ENCODE data around the gene STX1B. TPM values are rescaled to one million over a fixed set of nuclear protein-coding genes. Genes with fewer than 3 reads are reported as not detected.

STX1B gene
- total RNA-seq, 2 experiments from 2014 or later = 3.5 to 3.6 TPM

DNA sequence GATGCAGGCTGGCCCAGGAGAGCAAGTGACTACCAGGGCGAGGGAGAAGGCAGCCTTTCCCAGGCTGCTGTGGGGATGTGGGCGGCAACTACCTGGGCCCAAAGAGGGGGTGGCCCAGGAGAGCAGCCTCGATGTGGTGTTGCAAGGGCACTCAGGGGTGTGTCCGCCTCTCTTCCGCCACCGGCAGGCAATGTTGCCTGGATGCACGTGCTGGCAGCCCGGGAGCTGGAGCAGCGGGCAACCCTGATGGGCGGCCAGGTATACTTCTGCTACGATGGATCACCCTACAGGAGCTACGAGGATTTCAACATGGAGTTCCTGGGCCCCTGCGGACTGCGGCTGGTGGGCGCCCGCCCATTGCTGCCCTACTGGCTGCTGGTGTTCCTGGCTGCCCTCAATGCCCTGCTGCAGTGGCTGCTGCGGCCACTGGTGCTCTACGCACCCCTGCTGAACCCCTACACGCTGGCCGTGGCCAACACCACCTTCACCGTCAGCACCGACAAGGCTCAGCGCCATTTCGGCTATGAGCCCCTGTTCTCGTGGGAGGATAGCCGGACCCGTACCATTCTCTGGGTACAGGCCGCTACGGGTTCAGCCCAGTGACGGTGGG, 22.8 kb downstream of the STX1B start:
- Mint-ChIP-seq H3K4me1 (peaks cover 28% of the 10 kb centered on the region), H3K27me3 (no peaks in the 10 kb centered on the region), H3K9me3 (ENCODE audit: low read depth) (no peaks in the 10 kb centered on the region), H3K27ac (no peak overlapping the region), H3K36me3 (peaks cover 4% of the 10 kb centered on the region), H3K4me3 (no peak overlapping the region)
- CTCF ChIA-PET = interaction anchor here (1.0 to 7.0 kb wide), 2 partner anchors 110 to 155 kb away, joined by 3 to 97 read pairs; partner anchors contain the start of gene VKORC1
- DNase-seq (no peak), ATAC-seq (no peak)

GRCh38 chr16:30986129-30986991, 24.1 kb downstream of the STX1B start:
- H3K4me1 Mint-ChIP-seq = peaks cover 19% of the 10 kb centered on the region
- no peaks in the 10 kb centered on the region for H3K9me3 Mint-ChIP-seq (ENCODE audit: low read depth)
- CTCF ChIA-PET = interaction anchor here (0.6 to 7.0 kb wide), 21 partner anchors 8 to 883 kb away, joined by 3 to 97 read pairs (median 4); partner anchors contain the start of genes KAT8, VKORC1, ZNF646 and ZNF668
- ATAC-seq = no peak
- no peak overlapping the region for H3K4me3 Mint-ChIP-seq
- H3K27ac Mint-ChIP-seq = peak overlapping the region; percentile 35
- H3K27me3 Mint-ChIP-seq = no peaks in the 10 kb centered on the region
- DNase-seq = no peak
- H3K36me3 Mint-ChIP-seq = peaks cover 4% of the 10 kb centered on the region

DNA sequence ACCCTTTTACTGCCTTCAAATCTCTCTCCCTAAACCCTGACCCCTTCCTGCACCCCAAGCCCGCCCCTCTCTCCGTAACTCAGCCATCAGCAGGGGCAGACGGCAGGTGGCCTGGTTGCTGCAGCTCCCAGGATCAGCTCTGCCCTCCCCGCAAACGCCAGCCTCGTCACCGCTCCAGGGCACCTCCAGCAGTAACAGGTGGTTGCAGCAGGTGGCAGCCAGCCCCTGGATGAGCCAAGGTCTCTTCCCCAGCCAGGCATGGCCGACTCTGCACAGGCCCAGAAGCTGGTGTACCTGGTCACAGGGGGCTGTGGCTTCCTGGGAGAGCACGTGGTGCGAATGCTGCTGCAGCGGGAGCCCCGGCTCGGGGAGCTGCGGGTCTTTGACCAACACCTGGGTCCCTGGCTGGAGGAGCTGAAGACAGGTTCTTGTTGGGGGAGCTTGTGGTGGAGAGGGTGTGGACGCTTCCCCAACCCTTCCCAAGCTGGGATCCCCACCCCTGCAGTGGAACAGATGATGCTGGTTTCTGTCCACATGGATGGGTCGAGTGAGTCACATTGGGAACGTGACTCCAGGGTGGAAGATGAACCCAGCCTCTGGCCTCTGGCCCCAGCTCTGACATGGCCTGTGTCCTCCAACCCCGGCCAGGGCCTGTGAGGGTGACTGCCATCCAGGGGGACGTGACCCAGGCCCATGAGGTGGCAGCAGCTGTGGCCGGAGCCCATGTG, 24.9 kb downstream of the STX1B start:
- Mint-ChIP-seq H3K4me1 (peaks cover 15% of the 10 kb centered on the region), H3K27me3 (no peaks in the 10 kb centered on the region), H3K9me3 (ENCODE audit: low read depth) (no peaks in the 10 kb centered on the region), H3K36me3 (peaks cover 4% of the 10 kb centered on the region), H3K4me3 (peak overlapping the region; percentile 32), H3K27ac (peak overlapping the region; percentile 54)
- CTCF ChIA-PET = interaction anchor here (0.6 to 7.0 kb wide), 28 partner anchors 9 to 883 kb away, joined by 3 to 97 read pairs (median 4); partner anchors contain the start of genes KAT8, VKORC1, ZNF646 and ZNF668
- ATAC-seq (no peak), DNase-seq (no peak)

- Mint-ChIP-seq H3K27me3 (no peaks in the 10 kb centered on the region), H3K4me1 (peaks cover 15% of the 10 kb centered on the region), H3K27ac (peak within 1 kb of the TSS; percentile 54), H3K36me3 (peaks cover 6% of the 10 kb centered on the region), H3K4me3 (peak within 1 kb of the TSS; percentile 32), H3K9me3 (ENCODE audit: low read depth) (no peaks in the 10 kb centered on the region)
- peak; percentile 89 for ATAC-seq
- peak; percentile 88 for DNase-seq
- CTCF ChIA-PET = interaction anchor here (0.6 to 7.0 kb wide), 29 partner anchors 10 to 884 kb away, joined by 3 to 97 read pairs (median 4); partner anchors contain the start of genes KAT8, VKORC1, ZNF646 and ZNF668
Observed at GRCh38 chr16:30984669-30985400, 25.6 kb downstream of the STX1B start, which contains the start of gene HSD3B7. HSD3B7 (plus strand) TSS chr16:30985207; CDS start chr16:30985659, 452 bp downstream.

- Mint-ChIP-seq H3K27ac (no peak overlapping the region), H3K9me3 (ENCODE audit: low read depth) (no peaks in the 10 kb centered on the region), H3K4me3 (no peak overlapping the region), H3K27me3 (no peaks in the 10 kb centered on the region), H3K36me3 (peaks cover 6% of the 10 kb centered on the region), H3K4me1 (peaks cover 15% of the 10 kb centered on the region)
- CTCF ChIA-PET = interaction anchor here (0.6 to 7.0 kb wide), 27 partner anchors 10 to 884 kb away, joined by 3 to 97 read pairs (median 4); partner anchors contain the start of genes KAT8, VKORC1, ZNF646 and ZNF668
- DNase-seq (no peak), ATAC-seq (no peak)
Observed at GRCh38 chr16:30983898-30984610, 26.4 kb downstream of the STX1B start.

DNA sequence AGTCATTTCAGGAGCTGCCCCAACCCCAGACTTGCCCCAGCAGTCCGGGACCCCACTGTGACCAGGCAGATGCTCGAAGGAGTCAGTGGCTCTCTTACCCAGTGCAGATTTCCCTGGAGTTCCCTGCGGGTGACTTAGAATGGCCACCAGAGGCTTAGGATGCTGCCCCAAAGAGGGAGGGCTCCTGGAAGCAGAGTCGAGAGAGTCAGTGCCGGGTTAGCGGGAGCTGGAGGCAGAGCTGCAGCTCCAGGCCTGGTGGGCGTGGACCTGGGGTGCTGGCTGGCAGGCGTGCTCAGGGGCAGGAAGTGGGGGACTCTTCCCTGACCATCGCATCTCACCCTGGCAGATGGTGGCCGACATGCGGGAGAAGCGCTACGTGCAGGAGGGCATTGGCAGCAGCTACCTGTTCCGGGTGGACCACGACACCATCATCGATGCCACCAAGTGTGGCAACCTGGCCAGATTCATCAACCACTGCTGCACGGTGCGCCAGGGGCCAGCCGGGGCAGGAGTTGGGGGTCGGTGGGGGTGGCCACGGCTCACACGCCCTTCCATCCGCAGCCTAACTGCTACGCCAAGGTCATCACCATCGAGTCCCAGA, 27.0 kb downstream of the STX1B start:
- Mint-ChIP-seq H3K9me3 (ENCODE audit: low read depth) (no peaks in the 10 kb centered on the region), H3K27me3 (no peaks in the 10 kb centered on the region), H3K4me1 (peaks cover 15% of the 10 kb centered on the region), H3K36me3 (peaks cover 8% of the 10 kb centered on the region), H3K4me3 (no peak overlapping the region), H3K27ac (no peak overlapping the region)
- ATAC-seq (no peak), DNase-seq (no peak)
- CTCF ChIA-PET = interaction anchor here (0.7 to 7.0 kb wide), 12 partner anchors 11 to 885 kb away, joined by 3 to 97 read pairs (median 4); partner anchors contain the start of genes VKORC1 and ZNF843

DNA sequence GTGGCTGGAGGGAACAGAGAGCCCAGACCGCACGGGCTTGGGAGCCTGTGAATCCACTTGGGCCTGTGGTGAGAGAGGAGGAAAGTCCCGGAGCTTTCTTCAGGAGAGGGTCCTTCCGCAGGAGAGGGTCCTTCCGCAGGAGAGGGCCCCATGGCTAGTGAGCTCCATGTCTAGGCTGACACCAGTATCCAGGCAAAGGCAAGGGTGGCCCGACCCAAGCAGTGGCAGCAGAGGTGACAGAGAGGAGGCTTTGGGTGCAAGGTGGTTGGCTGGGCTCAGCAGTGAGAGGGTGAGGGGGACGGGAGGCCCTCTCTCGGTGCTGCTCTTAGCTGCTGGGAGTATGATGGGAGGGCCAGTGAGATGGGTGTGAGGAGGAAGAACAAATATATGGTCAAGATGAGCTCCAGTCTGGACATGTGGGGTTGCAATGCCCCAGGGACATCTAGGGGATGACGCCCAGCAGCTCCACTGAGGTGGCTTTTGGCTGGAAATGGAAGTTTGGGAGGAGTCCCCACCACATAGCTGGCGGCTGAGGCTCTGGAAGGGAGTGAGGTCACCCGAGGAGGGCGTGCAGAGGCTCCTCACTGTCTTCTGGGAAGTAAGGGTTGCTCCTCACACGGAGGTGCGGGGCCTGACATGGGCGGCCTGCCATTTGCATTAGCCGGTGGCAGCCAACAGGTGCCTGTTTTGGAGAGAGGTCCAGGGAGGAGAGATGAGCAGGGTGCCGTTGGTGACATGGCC, 27.7 kb downstream of the STX1B start:
- H3K9me3 Mint-ChIP-seq (ENCODE audit: low read depth) = no peaks in the 10 kb centered on the region
- DNase-seq (no peak), ATAC-seq (no peak)
- CTCF ChIA-PET = interaction anchor here (0.8 to 7.0 kb wide), 9 partner anchors 12 to 886 kb away, joined by 3 to 97 read pairs (median 6); partner anchors contain the start of genes VKORC1 and ZNF843
- H3K27ac Mint-ChIP-seq = no peak overlapping the region
- H3K4me1 Mint-ChIP-seq = peaks cover 15% of the 10 kb centered on the region
- H3K36me3 Mint-ChIP-seq = peaks cover 8% of the 10 kb centered on the region
- no peak overlapping the region for H3K4me3 Mint-ChIP-seq
- no peaks in the 10 kb centered on the region for H3K27me3 Mint-ChIP-seq

DNA sequence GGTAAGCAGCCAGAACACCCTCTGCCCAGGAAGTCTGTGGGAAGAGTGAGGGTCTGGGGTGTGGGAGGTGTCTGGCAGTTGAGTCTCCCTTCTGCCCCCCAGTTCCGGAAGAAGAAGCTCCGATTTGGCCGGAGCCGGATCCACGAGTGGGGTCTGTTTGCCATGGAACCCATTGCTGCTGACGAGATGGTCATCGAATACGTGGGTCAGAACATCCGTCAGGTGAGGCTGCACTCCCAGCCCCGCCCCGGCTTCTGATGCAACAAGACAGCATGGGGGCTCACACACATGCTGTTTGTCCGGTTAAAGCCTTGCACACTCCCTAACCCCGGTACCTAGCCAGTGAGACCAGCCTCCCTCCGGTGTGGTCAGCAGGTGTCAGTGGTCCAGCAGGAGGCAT, 29.5 kb downstream of the STX1B start:
- Mint-ChIP-seq H3K27me3 (no peaks in the 10 kb centered on the region), H3K27ac (no peak overlapping the region), H3K4me3 (no peak overlapping the region), H3K4me1 (peaks cover 14% of the 10 kb centered on the region), H3K9me3 (ENCODE audit: low read depth) (no peaks in the 10 kb centered on the region), H3K36me3 (peaks cover 15% of the 10 kb centered on the region)
- CTCF ChIA-PET = interaction anchor here (1.0 kb wide), 1 partner anchor 108 kb away, joined by 3 read pairs; the partner anchor contains the start of gene PRSS53
- ATAC-seq (no peak), DNase-seq (no peak)

DNA sequence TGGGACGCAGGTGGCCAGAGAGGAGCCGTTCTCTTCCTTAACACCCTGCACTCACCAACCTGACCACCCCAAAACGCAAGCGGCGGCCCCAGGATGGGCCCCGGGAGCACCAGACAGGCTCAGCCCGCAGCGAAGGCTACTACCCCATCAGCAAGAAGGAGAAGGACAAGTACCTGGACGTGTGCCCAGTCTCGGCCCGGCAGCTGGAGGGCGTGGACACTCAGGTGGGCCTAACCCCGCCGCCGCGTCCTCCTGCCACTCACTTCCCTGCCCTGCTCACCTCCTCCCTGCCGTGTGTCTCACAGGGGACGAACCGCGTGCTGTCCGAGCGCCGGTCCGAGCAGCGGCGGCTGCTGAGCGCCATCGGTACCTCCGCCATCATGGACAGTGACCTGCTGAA, 30.0 kb downstream of the STX1B start:
- no peak overlapping the region for H3K27ac Mint-ChIP-seq
- no peaks in the 10 kb centered on the region for H3K27me3 Mint-ChIP-seq
- H3K36me3 Mint-ChIP-seq = peaks cover 19% of the 10 kb centered on the region
- H3K4me1 Mint-ChIP-seq = peaks cover 11% of the 10 kb centered on the region
- no peak for DNase-seq
- no peaks in the 10 kb centered on the region for H3K9me3 Mint-ChIP-seq (ENCODE audit: low read depth)
- ATAC-seq = no peak
- CTCF ChIA-PET = no interaction called here
- no peak overlapping the region for H3K4me3 Mint-ChIP-seq

DNA sequence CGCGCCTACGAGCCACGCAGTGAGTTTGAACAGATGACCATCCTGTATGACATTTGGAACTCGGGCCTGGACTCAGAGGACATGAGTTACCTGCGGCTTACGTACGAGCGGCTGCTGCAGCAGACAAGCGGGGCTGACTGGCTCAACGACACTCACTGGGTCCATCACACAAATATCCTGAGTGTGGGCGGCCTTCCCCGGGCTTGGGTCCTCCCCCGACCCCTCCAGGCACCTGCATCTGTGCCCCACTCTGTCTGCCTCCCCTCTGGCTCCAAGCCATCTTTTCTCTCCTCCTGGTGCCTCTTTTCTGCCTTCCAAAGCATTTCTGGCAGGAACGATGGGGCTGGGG, 30.4 kb downstream of the STX1B start:
- DNase-seq = no peak
- Mint-ChIP-seq H3K4me3 (no peak overlapping the region), H3K27ac (no peak overlapping the region), H3K9me3 (ENCODE audit: low read depth) (no peaks in the 10 kb centered on the region), H3K36me3 (peaks cover 19% of the 10 kb centered on the region), H3K27me3 (no peaks in the 10 kb centered on the region), H3K4me1 (peaks cover 7% of the 10 kb centered on the region)
- no peak for ATAC-seq
- CTCF ChIA-PET = no interaction called here

Measured in activated CD8-positive, alpha-beta memory T cell treated with anti-CD3 and anti-CD28 coated beads, Interleukin-2, amount 10 ng/mL, durations not matched to agents 7 days and 5 days (primary cell).